HG03064 (cell line): ENCODE measurements around the gene RRP8.

ENCODE experiments used
- ATAC-seq: cut with Tn5 transposase; IDR thresholded peaks from one replicate; pipeline ENCODE4 v1.9.1; 2021; ENCODE audit warnings: low read depth; ENCODE audit not compliant: unreplicated experiment

Gene RRP8

GRCh38 chr11:6572215-6572614 is 31.2 kb downstream of the RRP8 start:
- ATAC-seq, result no peak

GRCh38 chr11:6571434-6572008 is 31.9 kb downstream of the RRP8 start:
- ATAC-seq, result no peak

- ATAC-seq, result no peak
Measured at GRCh38 chr11:6570691-6571427, 32.6 kb downstream of the RRP8 start.

- ATAC-seq, result no peak
Measured at GRCh38 chr11:6569706-6570105, 33.7 kb downstream of the RRP8 start.

GRCh38 chr11:6568191-6568918 is 35.1 kb downstream of the RRP8 start:
- ATAC-seq, result no peak

GRCh38 chr11:6567371-6567745 is 36.1 kb downstream of the RRP8 start:
- ATAC-seq, result no peak

- no peak for ATAC-seq
Measured at GRCh38 chr11:6566704-6567370, 36.6 kb downstream of the RRP8 start.

- ATAC-seq, result no peak
Measured at GRCh38 chr11:6565988-6566703, 37.3 kb downstream of the RRP8 start.

- no peak for ATAC-seq
Measured at GRCh38 chr11:6565325-6565724, 38.1 kb downstream of the RRP8 start.

GRCh38 chr11:6563667-6564066 is 39.7 kb downstream of the RRP8 start:
- no peak for ATAC-seq

- ATAC-seq, result no peak
Measured at GRCh38 chr11:6563121-6563619, 40.2 kb downstream of the RRP8 start.

GRCh38 chr11:6561288-6561687 is 42.1 kb downstream of the RRP8 start:
- no peak for ATAC-seq

- no peak for ATAC-seq
Measured at GRCh38 chr11:6559369-6559768, 44.0 kb downstream of the RRP8 start.

- no peak for ATAC-seq
Measured at GRCh38 chr11:6557761-6558674, 45.4 kb downstream of the RRP8 start.

- no peak for ATAC-seq
Measured at GRCh38 chr11:6557063-6557462, 46.4 kb downstream of the RRP8 start.

- no peak for ATAC-seq
Measured at GRCh38 chr11:6556139-6556949, 47.1 kb downstream of the RRP8 start.

- ATAC-seq, result no peak
Measured at GRCh38 chr11:6554828-6555706, 48.3 kb downstream of the RRP8 start.

GRCh38 chr11:6553634-6554033 is 49.8 kb downstream of the RRP8 start:
- ATAC-seq, result no peak
